CD14-positive monocyte (primary cell): ENCODE measurements around the gene PRSS23. TPM values are rescaled to one million over a fixed set of nuclear protein-coding genes. Genes with fewer than 3 reads are reported as not detected.

Experiments
- DNase-seq, 3 donors: peaks; one replicate each; pipeline ENCODE4 v3.0.0-alpha.2; 2011 to 2022
- H2AFZ ChIP-seq: 2 replicates; pipeline ENCODE4 v1.6.0; 2012; ENCODE audit warnings: mild to moderate bottlenecking, low read depth, low read length, inconsistent platforms; ENCODE audit not compliant: insufficient read depth, poor library complexity, severe bottlenecking
- H3K27ac ChIP-seq, 2 donors: 1 replicate in 1 of 2; 2 replicates in 1 of 2; pipeline ENCODE4 v1.5.1; 2012 to 2013; ENCODE audit warnings: low read length in 2 of 2, control low read depth in 1 of 2, inconsistent platforms in 1 of 2, low read depth in 1 of 2, mild to moderate bottlenecking in 1 of 2
- H3K27me3 ChIP-seq, 2 donors: one replicate each; pipeline versions ENCODE4 v1.6.0 to v1.6.1; 2011 to 2013; ENCODE audit warnings: low read length in 2 of 2; ENCODE audit not compliant: control insufficient read depth in 2 of 2, insufficient read depth in 2 of 2
- H3K36me3 ChIP-seq, 2 donors: replicated peaks in 1 of 2; 1 replicate in 1 of 2; 2 replicates in 1 of 2; pipeline versions ENCODE4 v1.5.1 to v1.6.1; 2012 to 2013; ENCODE audit warnings: low read length in 2 of 2, control low read depth in 1 of 2, inconsistent platforms in 1 of 2, mild to moderate bottlenecking in 1 of 2; ENCODE audit not compliant: insufficient read depth in 2 of 2, control insufficient read depth in 1 of 2
- H3K4me1 ChIP-seq, 2 donors: 1 replicate in 1 of 2; 2 replicates in 1 of 2; pipeline versions ENCODE4 v1.5.1 to v1.6.1; 2012 to 2013; ENCODE audit warnings: low read length in 2 of 2, control low read depth in 1 of 2, inconsistent platforms in 1 of 2, mild to moderate bottlenecking in 1 of 2, moderate library complexity in 1 of 2; ENCODE audit not compliant: insufficient read depth in 2 of 2, control insufficient read depth in 1 of 2
- H3K4me2 ChIP-seq: replicated peaks from 2 replicates; pipeline ENCODE3; 2012; ENCODE audit warnings: low read length, moderate library complexity, mild to moderate bottlenecking; ENCODE audit not compliant: poor library complexity, severe bottlenecking; ENCODE audit errors: extremely low read depth
- H3K4me3 ChIP-seq, 3 experiments: fragments of 200-600 bp in 1 of 3; sonication (generic) in 1 of 3; replicated peaks in 1 of 3; 1 replicate in 2 of 3; 2 replicates in 1 of 3; pipeline ENCODE4 v1.5.1; 2011 to 2013; ENCODE audit warnings: low read length in 3 of 3, mild to moderate bottlenecking in 3 of 3, control low read depth in 2 of 3, low read depth in 2 of 3, inconsistent platforms in 1 of 3, moderate library complexity in 1 of 3
- H3K79me2 ChIP-seq: 2 replicates; pipeline ENCODE4 v1.6.0; 2012; ENCODE audit warnings: mild to moderate bottlenecking, control low read depth, inconsistent platforms, low read length, moderate library complexity; ENCODE audit not compliant: insufficient read depth
- H3K9ac ChIP-seq: 2 replicates; pipeline ENCODE4 v1.6.0; 2017; ENCODE audit warnings: low read length, mild to moderate bottlenecking; ENCODE audit not compliant: insufficient read depth, poor library complexity, severe bottlenecking
- H3K9me3 ChIP-seq, 2 donors: replicated peaks in 1 of 2; 1 replicate in 1 of 2; 2 replicates in 1 of 2; pipeline versions ENCODE4 v1.5.1 to v1.6.1; 2012 to 2013; ENCODE audit warnings: low read length in 2 of 2, control low read depth in 1 of 2; ENCODE audit not compliant: control insufficient read depth in 1 of 2, insufficient read depth in 1 of 2
- H4K20me1 ChIP-seq: 2 replicates; pipeline ENCODE4 v1.6.0; 2012; ENCODE audit warnings: mild to moderate bottlenecking, low read length, control low read depth, moderate library complexity; ENCODE audit not compliant: insufficient read depth
- H3K27ac Mint-ChIP-seq, 7 donors: one replicate each; pipeline ENCODE4 v1.8.0; 2020; ENCODE audit warnings: mild to moderate bottlenecking in 7 of 7, mixed read lengths in 7 of 7, moderate library complexity in 6 of 7, inconsistent platforms in 2 of 7
- H3K27me3 Mint-ChIP-seq, 3 donors: one replicate each; pipeline ENCODE4 v1.8.0; 2021 to 2022; ENCODE audit warnings: low read depth in 3 of 3, mild to moderate bottlenecking in 3 of 3, mixed read lengths in 3 of 3, moderate library complexity in 3 of 3, inconsistent platforms in 1 of 3
- H3K36me3 Mint-ChIP-seq, 2 donors: one replicate each; pipeline ENCODE4 v1.8.0; 2020; ENCODE audit warnings: mixed read lengths in 2 of 2, inconsistent platforms in 1 of 2, mild to moderate bottlenecking in 1 of 2
- H3K4me1 Mint-ChIP-seq: one replicate; pipeline ENCODE4 v1.8.0; 2020; ENCODE audit warnings: mild to moderate bottlenecking, mixed read lengths
- H3K4me3 Mint-ChIP-seq, 2 donors: one replicate each; pipeline ENCODE4 v1.8.0; 2020; ENCODE audit warnings: mild to moderate bottlenecking in 2 of 2, mixed read lengths in 2 of 2, moderate library complexity in 1 of 2
- H3K9me3 Mint-ChIP-seq, 7 donors: one replicate each; pipeline ENCODE4 v1.8.0; 2020 to 2022; ENCODE audit warnings: mixed read lengths in 7 of 7, mild to moderate bottlenecking in 6 of 7, moderate library complexity in 6 of 7, inconsistent platforms in 2 of 7
- CTCF ChIP-seq: fragments of 200-600 bp; IDR thresholded peaks from one replicate; pipeline ENCODE4 v1.8.0; 2022; ENCODE audit warnings: antibody characterized with exemption, mild to moderate bottlenecking
- WGBS: methylation state at CpG from one replicate; pipeline ENCODE4 v1.1.5; 2013; ENCODE audit warnings: missing lambda C conversion rate; ENCODE audit not compliant: insufficient coverage; 5-methylcytosine and 5-hydroxymethylcytosine counted together
- intact Hi-C, 2 donors: fragments of 100-400 bp; cut with micrococcal nuclease; formaldehyde crosslinking; loops; one replicate each; pipeline versions ENCODE4 v1.15.0 to v1.15.1; 2023
- polyA plus RNA-seq, 3 donors: library from polyadenylated mRNA; depleted of rRNA in 1 of 3; unstranded in 2 of 3; stranded (reverse) in 1 of 3; fragments of 300-500 nt in 2 of 3; fragments of >200 nt in 1 of 3; fragmentation: Illumina TruSeq in 2 of 3; gene quantifications; 1 replicate in 2 of 3; 2 replicates in 1 of 3; pipeline ENCODE4 v1.2.3, GENCODE V29; 2012 to 2021

The PRSS23 gene
- polyA plus RNA-seq, 3 donors, result 0.08 to 0.19 TPM; not detected in 1

- H3K27me3 ChIP-seq, result no peaks in the 10 kb centered on the region
- H3K4me1 ChIP-seq, result no peaks in the 10 kb centered on the region
- no peak for DNase-seq
- Mint-ChIP-seq H3K36me3 (no peaks in the 10 kb centered on the region), H3K27ac (no peak overlapping the region), H3K9me3 (no peaks in the 10 kb centered on the region), H3K27me3 (peaks cover 3 to 7% (median 4%) of the 10 kb centered on the region in 3 donors), H3K4me1 (no peaks in the 10 kb centered on the region), H3K4me3 (no peak overlapping the region)
- WGBS, result 96% methylated on average over 6 of the region's 7 CpGs
- intact Hi-C loops, result no loop called here
- no peaks in the 10 kb centered on the region for H3K79me2 ChIP-seq
- H3K9ac ChIP-seq, result no peak overlapping the region
- H3K36me3 ChIP-seq, result no peaks in the 10 kb centered on the region
- H3K4me2 ChIP-seq, result no peak overlapping the region
- no peak overlapping the region for H3K4me3 ChIP-seq
- no peak for TF ChIP-seq CTCF
- H4K20me1 ChIP-seq, result no peaks in the 10 kb centered on the region
- no peak overlapping the region for H3K27ac ChIP-seq
- no peak overlapping the region for H2AFZ ChIP-seq
- no peaks in the 10 kb centered on the region for H3K9me3 ChIP-seq
Measured at GRCh38 chr11:86812322-86812670, 12.0 kb downstream of the PRSS23 start.

- DNase-seq, result no peak
- Histone ChIP-seq H3K27ac (no peak overlapping the region), H3K4me3 (no peak overlapping the region), H3K9ac (no peak overlapping the region), H3K79me2 (no peaks in the 10 kb centered on the region), H3K36me3 (no peaks in the 10 kb centered on the region), H3K4me1 (no peaks in the 10 kb centered on the region), H3K9me3 (no peaks in the 10 kb centered on the region), H4K20me1 (no peaks in the 10 kb centered on the region), H2AFZ (no peak overlapping the region), H3K4me2 (no peak overlapping the region), H3K27me3 (peaks cover 2 to 3% of the 10 kb centered on the region in 2 donors)
- H3K9me3 Mint-ChIP-seq, result no peaks in the 10 kb centered on the region
- no peak overlapping the region for H3K27ac Mint-ChIP-seq
- TF ChIP-seq CTCF, result no peak
- peaks cover 4 to 6% (median 4%) of the 10 kb centered on the region in 3 donors for H3K27me3 Mint-ChIP-seq
- WGBS, result no CpG with 5 or more reads among the region's 1 CpG
- H3K36me3 Mint-ChIP-seq, result no peaks in the 10 kb centered on the region
- no peaks in the 10 kb centered on the region for H3K4me1 Mint-ChIP-seq
- intact Hi-C loops, result no loop called here
- H3K4me3 Mint-ChIP-seq, result no peak overlapping the region
Measured at GRCh38 chr11:86812981-86813380, 12.6 kb downstream of the PRSS23 start.
